Frontal cortex (tissue), 4 donors: ENCODE results near the gene SPSB1. TPM values are rescaled to one million over a fixed set of nuclear protein-coding genes. Genes with fewer than 3 reads are reported as not detected.
A peak's percentile ranks its signal among the peaks of the same experiment; 100 is the strongest.

Experiments
- DNase-seq, 2 donors: peaks; one replicate each; pipeline ENCODE4 v3.0.0; 2012; ENCODE audit warnings: low spot score in 2 of 2
- FAIRE-seq: peaks from 2 replicates; lab custom pipeline; 2012; peaks lifted over from hg19 to GRCh38; lab: Jason Lieb, UNC
- total RNA-seq: library from RNA; depleted of rRNA; stranded (reverse); fragments of >200 nt; gene quantifications from one replicate; pipeline ENCODE4 v1.2.3, GENCODE V29; 2014
- donor health status: control.
- donor health status: control.
- donor health status: control.

Gene SPSB1
- total RNA-seq, 1 donor from 2014 or later, result 2.9 TPM

DNA sequence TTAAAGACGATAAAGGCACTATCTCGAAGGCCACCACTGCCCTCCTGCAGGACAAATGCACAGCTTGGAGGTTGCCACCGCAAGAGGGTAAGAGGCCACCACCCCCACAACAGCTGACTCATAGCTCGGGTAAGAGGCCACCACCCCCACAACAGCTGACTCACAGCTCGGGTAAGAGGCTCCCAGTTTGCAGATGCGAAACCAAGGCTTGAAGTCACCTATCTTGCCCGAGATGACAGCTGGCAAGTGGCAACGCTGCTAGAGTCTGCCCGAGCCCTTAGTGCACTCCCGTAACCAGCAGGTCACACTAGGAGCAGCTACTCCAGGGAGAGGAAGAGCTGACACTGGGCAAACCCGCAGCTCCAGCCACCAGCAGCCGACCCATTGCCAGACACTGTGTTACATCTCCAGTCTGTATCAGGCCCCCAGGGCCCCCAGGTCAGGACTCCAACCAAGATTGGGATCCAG, 17.1 kb upstream of the SPSB1 start:
- DNase-seq, result peak in 1 of 2 donors; percentile 64

DNA sequence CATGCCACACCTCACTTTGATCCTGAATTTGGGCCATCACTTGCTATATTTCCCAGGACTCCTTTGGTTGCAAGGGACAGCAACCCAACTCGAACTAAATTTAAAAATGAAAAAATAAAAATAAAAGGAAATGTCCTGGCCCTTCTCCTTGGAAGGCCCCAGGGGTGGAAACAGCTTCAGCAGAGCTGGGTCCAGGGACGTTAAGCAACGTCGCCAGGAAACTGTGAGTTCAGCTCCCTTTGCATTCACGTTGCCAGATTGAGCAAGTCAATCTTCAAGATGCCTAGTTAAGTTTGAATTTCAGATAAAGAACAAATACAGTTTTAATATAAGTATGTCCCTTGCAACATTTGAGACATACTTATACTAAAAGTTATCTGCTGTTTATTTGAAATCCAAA, 14.6 kb upstream of the SPSB1 start:
- FAIRE-seq, result no peak
- DNase-seq, result no peak

More for the DNA sequence above, 17.1 kb upstream of the SPSB1 start:
- no peak for FAIRE-seq

DNA sequence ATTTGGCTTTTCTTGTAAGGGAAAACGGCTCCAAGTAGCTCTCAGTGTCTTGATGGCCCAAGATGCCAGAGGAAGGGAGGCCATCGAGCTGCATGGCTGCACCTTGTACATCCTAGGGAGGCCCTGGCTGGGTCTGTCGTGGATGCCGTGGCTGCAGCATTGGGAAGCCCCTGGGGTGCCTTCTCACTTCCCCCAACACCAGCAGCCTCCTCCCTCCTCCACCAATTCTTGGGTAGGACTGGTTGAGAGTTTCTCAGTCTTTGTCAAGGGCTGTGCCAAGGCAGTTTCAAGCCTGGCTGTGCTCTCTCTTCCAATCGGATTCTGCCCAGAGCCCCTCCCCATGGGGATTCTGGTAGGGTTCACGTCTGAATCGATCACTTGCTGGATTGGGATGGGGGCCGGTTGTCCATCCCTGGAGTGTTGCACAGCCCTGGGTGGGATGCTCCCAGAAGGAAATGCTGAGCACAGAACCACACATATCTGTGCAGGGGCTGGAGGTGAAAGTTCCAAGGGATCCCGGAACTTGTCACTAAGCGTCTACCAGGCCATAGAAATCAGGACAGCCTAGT, 14.0 kb upstream of the SPSB1 start:
- no peak for DNase-seq
- no peak for FAIRE-seq

DNA sequence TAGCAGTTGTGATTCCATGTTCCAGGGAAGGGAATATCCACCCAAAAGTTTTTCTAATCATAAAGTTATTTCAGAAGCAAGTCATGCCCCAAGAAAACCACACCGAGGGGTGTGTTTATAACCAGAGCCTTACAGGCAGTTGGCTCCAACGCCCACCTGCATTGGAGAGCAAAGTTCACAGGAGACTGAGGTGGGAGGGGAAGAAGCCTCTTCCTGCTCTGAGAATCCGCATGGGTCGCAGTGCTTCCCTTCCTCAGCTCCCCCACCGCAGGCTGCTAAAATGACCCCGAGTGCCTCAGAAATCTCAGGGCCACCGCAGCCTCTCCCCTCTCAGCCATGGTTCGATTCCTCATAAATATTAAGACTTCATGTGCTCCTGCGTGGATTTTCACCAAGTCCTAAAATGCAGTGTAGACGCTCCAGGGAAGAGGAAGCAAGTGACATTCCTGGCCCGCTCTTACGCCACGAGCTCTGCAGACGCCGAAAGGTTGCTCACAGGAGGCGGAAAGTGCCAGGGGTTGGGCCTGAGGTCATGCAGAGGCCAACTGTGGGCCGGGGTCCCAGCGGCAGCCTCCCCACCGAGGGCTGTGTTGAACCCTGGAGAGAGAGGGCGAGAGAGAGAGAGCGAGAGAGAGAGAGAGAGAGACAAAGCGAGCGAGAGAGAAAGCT, 13.4 kb upstream of the SPSB1 start:
- FAIRE-seq (no peak), DNase-seq (no peak)

DNA sequence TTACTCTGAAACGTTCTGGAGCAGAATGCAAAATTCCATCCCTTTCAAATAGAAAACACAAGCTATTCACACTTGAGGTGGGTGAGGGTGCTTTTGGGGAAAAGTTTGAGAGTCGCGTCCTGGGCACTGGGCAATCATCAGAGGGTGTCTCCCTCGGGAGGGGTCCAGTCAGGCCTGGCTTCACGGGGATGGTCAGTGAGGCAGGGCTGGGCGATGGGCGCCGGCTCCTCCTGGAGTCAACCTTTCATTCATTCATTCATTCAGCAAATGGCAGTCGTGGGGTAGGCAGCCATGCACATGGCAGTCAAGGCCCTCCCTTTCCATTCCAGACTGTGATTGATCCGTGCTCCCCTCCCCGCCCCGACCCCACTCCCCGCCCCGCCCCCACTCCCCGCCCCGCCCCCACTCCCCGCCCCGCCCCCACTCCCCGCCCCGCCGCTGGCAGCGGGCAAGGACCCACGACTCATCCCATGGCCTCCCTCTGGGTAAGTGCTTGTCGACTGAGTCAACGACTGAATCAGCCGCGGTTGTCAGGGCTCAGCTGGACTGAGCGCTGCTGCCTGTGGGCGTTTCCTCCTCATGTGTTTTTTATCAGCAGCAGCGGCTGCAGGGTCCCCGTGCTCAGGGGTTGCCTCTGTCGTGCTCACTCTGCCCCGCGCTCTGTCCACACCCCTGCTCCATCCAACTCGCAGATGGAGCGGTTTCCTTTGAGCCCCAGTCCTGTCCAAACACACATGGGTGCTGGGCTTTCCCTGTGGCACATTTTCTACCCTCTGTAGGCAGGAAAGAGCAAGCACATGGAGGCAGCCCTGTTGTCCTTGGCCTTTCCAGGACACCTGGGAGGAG, 12.5 kb upstream of the SPSB1 start:
- no peak for FAIRE-seq
- peak in 1 of 2 donors; percentile 78 for DNase-seq

DNA sequence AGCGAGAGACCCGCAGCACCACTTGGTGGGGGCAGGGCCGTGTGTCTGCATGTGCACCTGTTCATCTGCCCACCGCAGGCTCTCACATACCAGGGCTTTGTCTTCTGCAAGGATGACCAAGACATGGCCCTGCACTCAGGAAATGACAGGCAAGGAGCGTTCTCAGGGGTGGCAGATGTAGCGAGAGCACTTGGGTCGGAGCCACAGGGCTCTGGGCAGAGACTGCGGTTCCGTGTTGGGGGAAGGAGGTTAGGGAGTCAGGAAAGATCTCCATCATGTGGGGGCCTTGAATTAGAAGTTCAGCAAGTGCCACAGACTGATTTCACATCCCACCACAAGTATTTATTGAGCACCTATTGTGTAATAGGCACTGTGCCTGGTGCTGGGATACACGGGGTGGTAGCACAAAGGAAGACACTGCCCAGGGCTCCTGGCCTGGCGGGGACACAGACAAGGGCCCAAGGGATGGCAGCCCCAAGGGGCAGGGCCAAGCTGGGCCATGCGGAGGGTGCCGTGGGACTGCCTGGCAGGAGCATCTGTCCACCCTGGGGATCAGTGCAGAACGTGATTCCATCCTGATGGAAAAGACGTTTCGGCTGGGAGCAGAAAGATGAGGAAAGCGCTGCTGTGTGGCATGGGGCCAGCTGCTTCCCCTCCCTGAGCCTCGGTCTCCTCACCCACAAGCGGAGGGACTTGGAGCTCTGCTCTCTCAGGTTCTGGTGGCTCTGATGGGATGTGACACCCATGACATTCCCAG, 11.4 kb upstream of the SPSB1 start:
- FAIRE-seq (no peak), DNase-seq (no peak)

DNA sequence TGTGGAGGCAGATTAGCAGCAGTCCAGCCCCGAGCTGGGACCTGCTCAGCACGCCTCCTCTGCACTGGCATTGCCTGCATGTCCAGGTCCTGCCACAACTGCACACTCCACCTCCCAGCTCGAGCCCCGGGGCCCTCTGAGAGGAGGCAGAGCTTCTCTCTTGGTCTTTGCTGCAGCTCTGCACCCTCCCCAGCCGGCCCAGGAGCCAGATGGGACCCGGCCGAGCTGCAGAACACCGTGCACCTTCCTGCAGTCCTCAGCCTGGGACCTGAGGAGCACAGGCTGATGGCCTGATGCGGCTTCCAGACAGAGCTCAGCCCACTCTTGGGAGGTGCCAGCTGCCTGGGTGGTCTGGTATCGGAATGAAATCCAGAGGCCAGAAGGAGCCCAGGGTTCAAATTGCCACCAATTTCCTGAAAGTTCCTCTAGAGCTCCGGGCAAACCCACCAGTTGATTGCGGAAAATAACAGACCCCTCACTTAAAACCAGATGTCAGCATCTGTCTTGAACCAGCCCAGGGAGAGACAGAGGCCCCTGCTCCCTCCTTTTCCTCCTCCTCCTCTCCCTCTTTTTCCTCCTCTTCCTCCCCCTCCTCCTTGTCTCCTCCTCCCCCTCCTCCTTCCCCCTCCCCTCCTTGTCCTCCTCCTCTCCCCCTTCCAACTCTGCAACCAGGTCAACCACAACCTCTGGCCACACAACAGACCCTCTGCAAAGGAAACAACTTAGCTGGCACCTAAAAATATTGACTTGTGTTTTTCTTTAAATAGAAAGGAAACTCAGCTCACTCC, 10.6 kb upstream of the SPSB1 start:
- FAIRE-seq (no peak), DNase-seq (no peak)

DNA sequence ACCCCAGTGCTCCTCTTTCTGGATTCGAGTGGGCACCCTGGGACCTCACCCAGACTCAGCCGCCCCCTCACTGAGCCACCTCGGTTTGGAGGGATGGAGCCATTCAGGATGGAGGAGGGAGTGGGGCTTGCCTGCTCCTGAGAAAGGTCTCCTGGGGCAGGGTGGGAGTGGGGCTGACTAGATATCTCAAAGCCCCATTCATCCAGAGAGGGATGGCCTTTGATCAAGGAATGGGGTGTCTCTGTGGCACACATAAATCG, 10.1 kb upstream of the SPSB1 start:
- FAIRE-seq (no peak), DNase-seq (no peak)

DNA sequence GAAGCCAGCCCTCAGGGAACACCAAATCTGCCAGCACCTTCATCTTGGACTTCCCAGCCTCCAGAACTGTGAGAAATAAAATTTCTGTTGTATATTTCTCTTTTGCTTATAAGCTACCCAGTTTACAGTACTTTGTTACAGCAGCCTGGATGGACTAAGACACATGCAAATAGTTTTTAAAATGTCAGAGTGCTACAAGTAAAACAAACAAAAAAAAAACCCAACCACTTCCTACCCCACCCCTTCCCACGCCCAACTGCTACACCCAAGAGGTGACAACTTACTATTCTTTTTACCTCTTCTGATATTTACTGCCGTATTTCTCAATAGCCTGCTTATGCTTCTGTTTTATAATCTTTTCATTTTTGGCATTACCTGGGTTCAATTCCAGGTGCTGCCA, 8.6 kb upstream of the SPSB1 start:
- FAIRE-seq (no peak), DNase-seq (no peak)

DNA sequence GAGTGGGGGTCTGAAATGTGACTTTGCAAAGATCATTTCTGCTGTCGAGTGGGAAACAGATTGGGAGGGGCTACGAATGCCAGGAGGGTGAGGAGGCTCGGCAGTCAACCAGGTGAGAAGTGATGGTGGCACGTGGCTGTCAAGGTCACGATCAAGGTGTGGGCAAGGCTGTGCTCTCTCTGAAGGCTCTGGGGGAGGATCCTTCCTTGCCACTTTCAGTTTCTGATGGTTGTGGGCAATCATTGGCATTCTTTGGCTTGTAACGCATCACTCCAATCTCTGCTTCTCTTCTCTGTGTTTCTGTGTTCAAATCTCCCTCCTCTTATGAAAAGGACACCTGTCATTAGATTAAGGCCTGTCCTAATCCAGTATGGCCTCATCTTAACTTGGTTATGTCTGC, 6.1 kb upstream of the SPSB1 start:
- no peak for FAIRE-seq

DNA sequence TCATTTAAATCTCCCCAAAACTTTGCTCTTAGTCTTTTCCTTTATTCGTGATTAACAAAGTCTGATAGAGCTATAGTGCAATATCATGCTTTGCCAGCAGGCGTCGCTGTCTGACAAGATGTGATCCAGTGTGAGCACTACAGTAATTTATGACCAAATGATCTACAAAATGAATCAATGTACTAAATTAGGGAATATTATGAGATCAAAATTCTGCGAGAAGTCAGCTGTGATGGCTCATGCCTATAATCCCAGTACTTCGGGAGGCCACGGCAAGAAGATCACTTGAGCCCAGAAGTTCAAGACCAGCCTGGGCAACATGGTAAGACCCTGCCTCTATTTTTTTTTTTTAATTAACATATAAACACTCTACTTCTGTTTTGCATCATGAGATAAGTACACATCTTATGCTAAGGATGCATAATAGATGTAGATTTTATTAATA, 3.6 kb upstream of the SPSB1 start:
- FAIRE-seq, result no peak
- DNase-seq, result no peak

More for the DNA sequence above, 6.1 kb upstream of the SPSB1 start:
- no peak for DNase-seq

DNA sequence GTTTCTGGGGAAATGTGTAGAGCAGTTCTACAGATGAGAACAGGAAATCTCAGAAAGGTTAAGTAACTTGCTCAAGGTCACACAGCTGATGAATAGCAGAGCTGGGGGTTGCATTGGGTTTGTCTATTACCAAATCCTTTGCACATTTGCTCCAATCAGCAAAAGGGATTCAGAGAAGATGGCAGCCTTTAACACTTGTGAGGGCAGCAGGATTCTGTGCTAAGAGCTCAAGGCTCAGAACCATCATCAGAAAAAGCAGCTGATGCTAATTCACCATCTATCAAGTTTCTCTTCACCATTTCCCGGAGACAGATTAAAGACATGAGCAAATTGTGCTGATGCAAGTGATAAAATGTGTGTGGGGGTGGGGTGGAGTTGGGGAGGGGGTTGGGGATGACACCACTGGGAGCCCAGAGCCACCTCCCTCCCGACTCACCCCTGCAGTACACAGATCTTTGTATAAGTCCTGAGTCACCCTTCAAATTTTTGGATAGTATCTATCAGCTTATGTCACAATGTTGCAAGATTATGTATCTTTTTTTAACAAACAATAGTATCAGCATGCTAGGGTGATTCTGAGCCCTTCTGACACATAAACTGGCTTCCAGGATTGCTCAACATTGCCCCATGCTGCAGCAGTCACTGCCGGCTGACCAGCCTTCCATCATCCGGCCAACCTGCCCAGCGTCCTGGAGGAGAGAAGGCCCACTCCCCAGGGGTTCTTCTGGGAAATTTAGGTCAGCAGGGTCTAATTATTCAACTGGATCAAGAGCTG, 2.8 kb upstream of the SPSB1 start:
- no peak for FAIRE-seq

DNA sequence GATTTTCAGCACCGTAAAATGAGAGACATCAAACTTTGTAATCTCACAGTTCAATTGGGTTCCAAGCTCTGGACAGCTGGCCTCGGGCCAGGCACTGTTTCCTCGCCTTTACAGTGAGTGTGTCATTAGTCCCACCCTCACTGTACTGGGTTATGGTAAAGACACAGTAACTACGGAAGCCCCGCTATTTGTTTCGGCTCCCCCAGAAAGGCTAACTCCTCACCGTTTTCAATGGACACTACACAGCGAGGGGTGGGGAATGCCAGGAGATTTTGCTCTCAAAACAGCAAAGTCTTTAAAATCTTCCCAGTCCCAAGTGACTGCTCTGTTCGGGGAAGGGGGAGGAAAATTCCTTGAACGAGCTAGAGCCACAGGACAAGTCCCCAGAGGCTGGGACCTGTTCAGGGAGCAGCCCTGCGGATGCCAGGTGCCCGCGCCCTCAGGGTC, 757 bp upstream of the SPSB1 start:
- DNase-seq, result no peak
- no peak for FAIRE-seq

More for the DNA sequence above, 2.8 kb upstream of the SPSB1 start:
- DNase-seq, result no peak

DNA sequence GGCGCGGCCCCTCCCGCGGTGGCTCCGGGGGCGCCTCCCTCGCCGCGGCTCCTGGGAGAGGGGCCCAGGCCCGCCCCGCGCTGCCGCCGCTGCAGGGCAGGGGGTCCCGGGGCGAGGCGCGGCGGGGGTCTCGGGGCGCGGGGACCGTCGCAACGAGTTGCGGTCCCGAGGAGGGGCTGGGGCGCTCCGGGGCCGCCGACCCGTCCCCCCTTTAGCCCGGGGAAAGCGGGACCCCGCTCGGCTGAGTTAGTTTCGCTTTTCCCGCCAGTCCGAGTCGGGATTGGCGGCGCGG, 493 bp downstream of the SPSB1 start:
- no peak for DNase-seq

DNA sequence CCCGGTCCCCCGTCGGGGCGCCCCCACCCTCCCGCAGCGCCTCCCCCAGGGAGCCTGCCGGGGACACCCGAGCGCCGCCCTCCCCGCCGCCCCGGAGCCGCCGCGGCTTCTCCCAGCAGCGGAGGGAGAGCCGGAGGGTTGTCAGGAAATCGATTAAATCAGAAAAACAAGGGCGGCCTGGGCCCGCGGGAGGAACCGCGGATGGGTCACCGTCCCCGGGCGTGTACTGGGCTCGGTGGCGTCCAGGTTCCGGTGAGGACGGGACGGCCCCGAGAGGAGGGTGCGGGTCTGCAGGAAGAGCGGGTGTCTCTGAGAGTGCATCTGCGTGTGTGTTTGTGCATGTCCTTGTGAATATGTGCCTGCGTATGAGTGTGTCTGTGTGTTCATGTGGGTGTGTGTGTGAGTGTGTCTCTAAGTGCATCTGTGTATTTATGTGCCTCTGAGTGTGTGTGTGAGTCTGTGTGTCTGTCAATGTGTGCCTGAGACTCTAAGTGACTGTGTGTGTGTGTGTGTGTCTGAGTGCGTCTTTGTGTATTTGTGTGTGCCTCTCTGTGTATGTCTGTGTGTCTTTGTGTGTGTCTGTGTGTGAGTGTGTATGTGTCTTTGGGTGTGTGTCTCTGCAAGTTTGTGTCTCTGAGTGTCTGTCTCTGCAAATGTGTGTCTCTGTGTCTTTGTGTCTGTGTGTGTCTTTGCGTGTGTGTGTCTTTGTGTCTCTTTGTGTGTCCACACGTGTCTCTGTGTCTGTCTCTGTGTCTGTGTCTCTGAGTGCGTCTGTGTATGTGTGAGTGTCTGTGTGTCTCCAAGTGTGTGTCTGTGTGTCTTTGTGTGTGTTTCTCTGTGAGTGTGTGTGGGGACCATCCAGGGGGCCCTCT, 1.1 kb downstream of the SPSB1 start:
- DNase-seq (no peak), FAIRE-seq (no peak)

More for the DNA sequence above, 493 bp downstream of the SPSB1 start:
- FAIRE-seq, result no peak

DNA sequence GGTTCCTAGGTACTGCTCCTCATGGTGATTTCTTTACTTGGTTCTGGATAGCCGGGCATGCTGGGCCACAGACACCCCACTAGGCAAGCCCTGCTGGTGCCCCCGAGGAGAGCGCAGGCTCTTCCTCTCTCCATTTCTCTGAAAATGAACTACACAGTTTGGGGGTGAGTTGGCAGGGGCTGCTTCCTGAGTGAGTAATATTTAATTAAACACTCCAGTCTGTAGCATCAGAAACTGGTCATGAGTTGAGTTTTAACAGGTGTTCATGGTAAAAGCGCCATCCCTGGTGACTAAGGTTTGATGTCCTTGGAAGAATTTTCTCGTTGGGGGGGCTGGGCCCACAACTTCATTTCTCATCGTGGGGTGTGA, 1.7 kb downstream of the SPSB1 start:
- FAIRE-seq, result no peak

DNA sequence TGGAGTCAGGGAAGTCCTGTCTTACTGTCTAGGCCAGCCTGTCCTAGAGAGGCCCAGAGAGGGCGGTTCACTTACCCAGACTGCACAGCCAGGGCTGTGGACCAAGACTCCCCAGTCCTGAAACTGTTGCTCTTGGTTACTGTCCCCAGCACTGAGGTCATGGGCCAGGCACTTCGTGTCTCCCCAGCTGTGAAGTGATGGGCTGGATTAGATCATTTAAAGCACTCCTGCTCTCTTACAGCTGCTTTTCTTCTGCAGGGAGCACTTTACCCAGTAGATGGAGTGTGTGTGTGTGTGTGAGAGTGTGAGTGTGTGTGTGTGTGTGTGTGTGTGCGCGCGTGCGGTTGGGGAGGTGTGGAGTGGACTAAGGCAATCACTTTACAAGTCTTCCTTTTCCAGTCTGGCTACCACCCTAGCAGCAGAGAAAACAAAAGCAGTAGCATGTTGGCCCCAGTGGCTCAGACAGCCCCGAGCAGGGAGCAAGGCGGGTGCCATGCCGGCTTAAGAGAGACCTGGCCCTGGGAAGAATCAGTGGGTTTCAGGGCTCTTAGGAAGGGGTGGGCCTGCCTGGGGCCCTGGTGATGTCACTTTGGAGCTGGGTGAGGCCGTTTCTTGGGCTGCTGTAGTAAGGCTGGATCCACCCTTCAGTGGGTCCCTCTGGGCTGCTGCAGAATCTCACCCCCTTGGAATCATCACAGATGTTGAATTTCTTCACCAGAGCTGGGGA, 2.4 kb downstream of the SPSB1 start:
- FAIRE-seq (no peak), DNase-seq (no peak)

More for the DNA sequence above, 1.7 kb downstream of the SPSB1 start:
- DNase-seq, result no peak
